ENCODE results near the gene WNK2.

- TF ChIP-seq GATA1 (IDR thresholded peaks at IDR 0.05; ENCODE audit: low read depth, low read length) (no peak), POLR2A (IDR thresholded peaks at IDR 0.05; ENCODE audit: low read length) (no peak)
Observed at GRCh38 chr9:93167838-93168237, 16.1 kb upstream of the WNK2 start.
